Bladder microvascular endothelial cell (primary cell): ENCODE data around the gene ART3. TPM values are rescaled to one million over a fixed set of nuclear protein-coding genes. Genes with fewer than 3 reads are reported as not detected.

Experiments used
- total RNA-seq: library from RNA; depleted of rRNA; stranded (reverse); fragments of >200 nt; gene quantifications from 2 replicates; pipeline ENCODE4 v1.2.3, GENCODE V29; 2014

The ART3 gene
- total RNA-seq: not detected in 2 replicates

GRCh38 chr4:76074468-76074867, at the start of gene ART3:
TSS of gene ART3 (plus strand) at chr4:76074709. CDS start at chr4:76075890, 1,181 bp downstream.

GRCh38 chr4:76035799-76036380, 38.6 kb upstream of the ART3 start, which contains the start of gene CXCL11:
TSS of gene CXCL11 (minus strand) at chr4:76036070. CDS start at chr4:76035987, 83 bp downstream.

GRCh38 chr4:76148142-76148865, 73.8 kb downstream of the ART3 start, which contains the start of gene NUP54:
TSS of gene NUP54 (minus strand) at chr4:76148397. CDS start at chr4:76148374, 23 bp downstream.

Other genes starting within 250 kb of the ART3 start
- not detected in 2 replicates for gene PPEF2, start 172.3 kb upstream of the ART3 start, total RNA-seq
- 18.0 and 20.1 TPM in 2 replicates for gene NAAA, start 133.7 kb upstream of the ART3 start, total RNA-seq
- gene SDAD1, start 83.8 kb upstream of the ART3 start, total RNA-seq: 16.4 and 28.9 TPM in 2 replicates
- not detected in 2 replicates for gene CXCL9, start 67.2 kb upstream of the ART3 start, total RNA-seq
- gene CXCL10, start 51.2 kb upstream of the ART3 start, total RNA-seq: 1.1 and 5.5 TPM in 2 replicates
- gene CXCL11, start 38.6 kb upstream of the ART3 start, total RNA-seq: 1.5 and 5.7 TPM in 2 replicates
- 44.0 and 50.3 TPM in 2 replicates for gene NUP54, start 73.7 kb downstream of the ART3 start, total RNA-seq
- gene SCARB2, start 139.1 kb downstream of the ART3 start, total RNA-seq: 149 and 341 TPM in 2 replicates
- gene FAM47E, start 177.0 kb downstream of the ART3 start, total RNA-seq: 0.38 TPM in 1 of 2 replicates, not detected in the other
- gene STBD1, start 232.0 kb downstream of the ART3 start, total RNA-seq: 0.82 and 3.1 TPM in 2 replicates